ENCODE data around the gene ALOX12. TPM values are rescaled to one million over a fixed set of nuclear protein-coding genes. Genes with fewer than 3 reads are reported as not detected.
"Not testable (repeated sequence)": the region's sequence is repeated elsewhere in the genome, so short reads cannot be mapped to it uniquely, and the experiment has no call there.

The ALOX12 gene
- total RNA-seq: under 1 TPM in 1 of 4 donors, not detected in 3; 0.25 TPM

- no peak for TF ChIP-seq CTCF (IDR thresholded peaks at IDR 0.05)
- DNase-seq (ENCODE audit: low spot score) (no peak), ATAC-seq (ENCODE audit: low FRiP score) (peak; percentile 65)
Observed at GRCh38 chr17:6995500-6996255, at the start of gene ALOX12. Gene ALOX12, plus strand, starts transcription at chr17:6996049. Its CDS starts 69 bp downstream, at chr17:6996118.

- DNase-seq (ENCODE audit: low spot score) (no peak), ATAC-seq (ENCODE audit: low FRiP score) (no peak)
- TF ChIP-seq CTCF (IDR thresholded peaks at IDR 0.05): no peak
Observed at GRCh38 chr17:6947745-6948144, 48.1 kb upstream of the ALOX12 start.

- no peak for TF ChIP-seq CTCF (IDR thresholded peaks at IDR 0.05)
- DNase-seq (ENCODE audit: low spot score) (no peak), ATAC-seq (ENCODE audit: low FRiP score) (no peak)
Observed at GRCh38 chr17:6948562-6948961, 47.3 kb upstream of the ALOX12 start.

GRCh38 chr17:6948976-6949375 lies 46.9 kb upstream of the ALOX12 start:
- TF ChIP-seq CTCF (IDR thresholded peaks at IDR 0.05): no peak
- ATAC-seq (ENCODE audit: low FRiP score) (no peak), DNase-seq (ENCODE audit: low spot score) (no peak)

- not testable (repeated sequence) for ATAC-seq (ENCODE audit: low FRiP score); DNase-seq (ENCODE audit: low spot score)
Observed at GRCh38 chr17:6950938-6951337, 44.9 kb upstream of the ALOX12 start.

- no peak for ATAC-seq (ENCODE audit: low FRiP score)
- TF ChIP-seq CTCF (IDR thresholded peaks at IDR 0.05): no peak
- no peak for DNase-seq (ENCODE audit: low spot score)
Observed at GRCh38 chr17:6953689-6954088, 42.2 kb upstream of the ALOX12 start.

GRCh38 chr17:6959700-6960099 lies 36.1 kb upstream of the ALOX12 start:
- ATAC-seq (ENCODE audit: low FRiP score): no peak
- TF ChIP-seq CTCF (IDR thresholded peaks at IDR 0.05): no peak
- no peak for DNase-seq (ENCODE audit: low spot score)
